Effector memory CD4-positive, alpha-beta T cell (primary cell): ENCODE measurements around the gene ZNF778.

ENCODE experiments used
- DNase-seq, 3 donors: peaks; one replicate each; pipeline ENCODE4 v3.0.0-alpha.2; 2020
- H3K27ac ChIP-seq: 2 replicates; pipeline ENCODE4 v1.7.0; 2013; ENCODE audit warnings: mild to moderate bottlenecking, low read length, moderate library complexity; ENCODE audit not compliant: insufficient read depth, poor library complexity, severe bottlenecking
- H3K27me3 ChIP-seq: replicated peaks from 2 replicates; pipeline ENCODE4 v1.7.0; 2013; ENCODE audit warnings: mild to moderate bottlenecking, low read length; ENCODE audit not compliant: insufficient read depth, control insufficient read depth, poor library complexity, severe bottlenecking
- H3K36me3 ChIP-seq: 2 replicates; pipeline ENCODE4 v1.7.0; 2013; ENCODE audit warnings: mild to moderate bottlenecking, low read length, moderate library complexity; ENCODE audit not compliant: control insufficient read depth, insufficient read depth
- H3K4me1 ChIP-seq: 2 replicates; pipeline ENCODE4 v1.7.0; 2013; ENCODE audit warnings: low read length, mild to moderate bottlenecking; ENCODE audit not compliant: control insufficient read depth, insufficient read depth, poor library complexity, severe bottlenecking
- H3K4me3 ChIP-seq: 2 replicates; pipeline ENCODE4 v1.7.0; 2013; ENCODE audit warnings: low read length, low read depth, mild to moderate bottlenecking; ENCODE audit not compliant: insufficient read depth, poor library complexity, severe bottlenecking
- H3K9me3 ChIP-seq: 2 replicates; pipeline ENCODE4 v1.7.0; 2013; ENCODE audit warnings: mild to moderate bottlenecking, low read length, moderate library complexity; ENCODE audit not compliant: control insufficient read depth

Gene ZNF778

GRCh38 chr16:89270666-89271345, 53.3 kb downstream of the ZNF778 start:
- Histone ChIP-seq H3K4me3 (no peak overlapping the region), H3K27ac (no peak overlapping the region), H3K27me3 (no peaks in the 10 kb centered on the region), H3K36me3 (peaks cover 80% of the 10 kb centered on the region), H3K4me1 (no peaks in the 10 kb centered on the region), H3K9me3 (no peaks in the 10 kb centered on the region)
- DNase-seq = no peak

- Histone ChIP-seq H3K9me3 (no peaks in the 10 kb centered on the region), H3K36me3 (peaks cover 81% of the 10 kb centered on the region), H3K4me3 (no peak overlapping the region), H3K27ac (no peak overlapping the region), H3K4me1 (no peaks in the 10 kb centered on the region), H3K27me3 (no peaks in the 10 kb centered on the region)
- no peak for DNase-seq
These were observed 55.1 kb downstream of the ZNF778 start for GRCh38 chr16:89272631-89273030.

DNA sequence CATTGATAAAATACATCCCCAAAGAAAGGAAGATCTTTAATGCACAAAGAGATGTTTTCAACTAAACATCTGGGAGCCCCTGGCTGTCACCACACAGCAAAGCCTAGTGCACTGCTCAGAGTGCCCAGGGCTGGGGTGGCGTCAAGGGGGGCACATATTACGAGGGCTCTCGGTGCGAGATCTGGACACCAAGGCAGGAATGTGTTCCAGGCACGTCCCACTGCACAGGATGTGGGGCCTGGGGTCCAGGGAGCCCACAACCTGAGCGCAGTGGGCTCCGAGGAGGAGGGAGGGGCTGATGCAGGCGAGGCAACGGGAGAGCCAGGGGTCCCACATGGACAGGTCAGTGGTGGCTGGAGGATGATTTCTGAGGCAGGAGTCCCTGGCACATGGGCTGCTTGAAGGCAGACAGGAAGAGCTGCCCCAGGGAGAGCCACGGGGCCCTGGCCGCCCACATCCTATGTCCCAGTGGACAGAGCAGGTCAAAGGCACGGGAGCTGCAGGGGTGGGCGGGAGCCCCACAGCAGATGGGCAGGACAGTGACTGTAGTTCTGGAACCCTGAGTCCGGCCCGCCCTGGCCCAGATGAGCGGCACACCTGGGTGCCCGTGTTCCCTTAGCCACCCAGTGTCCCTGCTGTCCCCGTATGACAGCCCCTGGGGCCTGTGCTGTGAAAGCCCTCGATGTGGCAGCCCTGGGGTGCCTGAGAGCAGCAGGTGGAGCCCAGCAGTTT, 56.4 kb downstream of the ZNF778 start:
- Histone ChIP-seq H3K4me3 (no peak overlapping the region), H3K27me3 (no peaks in the 10 kb centered on the region), H3K36me3 (peaks cover 86% of the 10 kb centered on the region), H3K4me1 (no peaks in the 10 kb centered on the region), H3K9me3 (no peaks in the 10 kb centered on the region), H3K27ac (no peak overlapping the region)
- DNase-seq = no peak

- Histone ChIP-seq H3K27me3 (no peaks in the 10 kb centered on the region), H3K36me3 (peaks cover 79% of the 10 kb centered on the region), H3K9me3 (no peaks in the 10 kb centered on the region), H3K27ac (no peak overlapping the region), H3K4me1 (no peaks in the 10 kb centered on the region), H3K4me3 (no peak overlapping the region)
- no peak for DNase-seq
These were observed 57.2 kb downstream of the ZNF778 start for GRCh38 chr16:89274561-89275283.

- no peak overlapping the region for H3K4me3 ChIP-seq
- DNase-seq = no peak
- peaks cover 79% of the 10 kb centered on the region for H3K36me3 ChIP-seq
- H3K27me3 ChIP-seq = no peaks in the 10 kb centered on the region
- no peaks in the 10 kb centered on the region for H3K4me1 ChIP-seq
- no peak overlapping the region for H3K27ac ChIP-seq
- no peaks in the 10 kb centered on the region for H3K9me3 ChIP-seq
These were observed 57.7 kb downstream of the ZNF778 start for GRCh38 chr16:89275284-89275584.

- Histone ChIP-seq H3K9me3 (no peaks in the 10 kb centered on the region), H3K27ac (no peak overlapping the region), H3K4me3 (no peak overlapping the region), H3K36me3 (peaks cover 79% of the 10 kb centered on the region), H3K27me3 (no peaks in the 10 kb centered on the region), H3K4me1 (no peaks in the 10 kb centered on the region)
- DNase-seq = no peak
These were observed 58.6 kb downstream of the ZNF778 start for GRCh38 chr16:89275837-89276720.

DNA sequence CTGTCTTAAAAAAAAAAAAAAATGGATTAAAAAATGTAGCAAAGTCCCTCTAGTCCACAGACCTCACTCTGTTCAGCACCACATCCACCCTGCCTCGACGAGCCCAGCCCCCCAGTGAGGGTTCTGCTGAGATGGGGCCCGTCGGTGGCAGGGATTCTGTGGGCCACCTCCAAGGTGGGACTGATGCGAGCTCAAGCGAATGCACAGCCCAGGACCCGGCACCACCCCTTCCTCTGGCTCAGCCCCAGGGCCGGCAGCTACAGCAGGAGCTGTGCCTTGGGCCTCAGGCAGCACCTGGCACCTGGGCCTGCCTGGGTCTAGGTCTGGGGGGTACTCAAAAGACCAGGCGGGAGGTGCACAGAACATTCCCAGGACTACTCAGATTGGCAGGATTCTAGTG, 59.5 kb downstream of the ZNF778 start:
- DNase-seq = no peak
- Histone ChIP-seq H3K27me3 (no peaks in the 10 kb centered on the region), H3K36me3 (peaks cover 79% of the 10 kb centered on the region)

DNA sequence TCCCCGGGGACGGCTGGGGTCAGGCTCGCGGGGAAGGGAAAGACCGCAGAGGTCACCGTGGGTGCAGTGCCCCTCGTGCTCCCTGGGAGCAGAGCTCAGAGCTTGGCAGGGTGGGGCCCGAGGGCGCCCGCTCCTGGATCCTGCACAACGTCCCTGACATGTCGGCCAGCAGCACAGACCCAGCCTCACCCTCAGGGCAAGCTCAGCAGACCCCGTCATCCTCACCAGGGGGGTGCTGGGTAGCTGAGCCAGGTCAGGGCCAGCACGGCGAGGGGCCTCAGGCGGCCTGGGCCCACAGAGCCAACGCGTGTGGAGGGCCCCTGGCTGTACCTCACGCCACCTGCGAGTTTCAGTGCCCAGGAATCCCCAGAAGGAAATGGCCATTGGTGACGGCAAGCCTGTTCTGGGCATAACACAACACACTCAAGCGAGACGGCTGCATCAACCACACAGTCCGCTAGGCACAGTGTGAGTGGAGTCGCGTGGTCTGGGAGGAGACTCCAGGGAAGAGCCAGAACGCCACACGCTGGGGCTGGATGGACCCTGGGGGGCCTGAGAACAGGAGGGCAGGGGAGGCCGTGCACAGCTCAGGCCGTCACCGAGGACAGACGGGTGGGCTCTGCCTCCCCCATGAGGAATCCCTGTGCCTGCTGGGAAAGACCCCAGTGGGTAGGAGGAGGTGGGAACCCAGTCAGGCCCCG, 60.3 kb downstream of the ZNF778 start:
- Histone ChIP-seq H3K36me3 (peaks cover 78% of the 10 kb centered on the region), H3K27ac (no peak overlapping the region), H3K27me3 (no peaks in the 10 kb centered on the region), H3K4me1 (no peaks in the 10 kb centered on the region), H3K9me3 (no peaks in the 10 kb centered on the region), H3K4me3 (no peak overlapping the region)
- DNase-seq = no peak

More for the DNA sequence above, 59.5 kb downstream of the ZNF778 start:
- Histone ChIP-seq H3K9me3 (no peaks in the 10 kb centered on the region), H3K4me3 (no peak overlapping the region), H3K4me1 (no peaks in the 10 kb centered on the region), H3K27ac (no peak overlapping the region)

GRCh38 chr16:89278441-89279240, 61.1 kb downstream of the ZNF778 start:
- Histone ChIP-seq H3K36me3 (peaks cover 71% of the 10 kb centered on the region), H3K27me3 (no peaks in the 10 kb centered on the region)
- no peak for DNase-seq

More at GRCh38 chr16:89278441-89279240, 61.1 kb downstream of the ZNF778 start:
- Histone ChIP-seq H3K9me3 (no peaks in the 10 kb centered on the region), H3K4me3 (no peak overlapping the region), H3K4me1 (no peaks in the 10 kb centered on the region), H3K27ac (no peak overlapping the region)
